GM23338 (cell line): Measurements from ENCODE around the gene FNIP2. TPM values are rescaled to one million over a fixed set of nuclear protein-coding genes. Genes with fewer than 3 reads are reported as not detected.

Experiments
- ATAC-seq: fragments of 200-7000 bp; cut with Tn5 transposase; 3 replicates; pipeline ENCODE4 v1.9.1; 2020
- DNase-seq: peaks from one replicate; pipeline ENCODE4 v3.0.0-alpha.2; 2015; ENCODE audit warnings: low spot score
- H2AFZ ChIP-seq: fragments of 200-600 bp; sonication (generic); 2 replicates; pipeline ENCODE4 v1.8.0; 2016; ENCODE audit warnings: antibody characterized with exemption, mild to moderate bottlenecking, moderate library complexity
- H3F3A ChIP-seq: fragments of 200-600 bp; sonication (generic); replicated peaks from 2 replicates; pipeline ENCODE4 v1.8.0; 2017; ENCODE audit warnings: antibody characterized with exemption, mixed run types, low read depth
- H3K27ac ChIP-seq: fragments of 200-600 bp; sonication (generic); 2 replicates; pipeline ENCODE4 v1.6.1; 2016; ENCODE audit warnings: low read depth
- H3K27me3 ChIP-seq: fragments of 200-600 bp; sonication (generic); 2 replicates; pipeline ENCODE4 v1.8.0; 2016; ENCODE audit warnings: mild to moderate bottlenecking, mixed run types, moderate library complexity; ENCODE audit not compliant: insufficient read depth
- H3K36me3 ChIP-seq: fragments of 200-600 bp; sonication (generic); 2 replicates; pipeline ENCODE4 v1.8.0; 2016; ENCODE audit warnings: mild to moderate bottlenecking; ENCODE audit not compliant: insufficient read depth
- H3K4me1 ChIP-seq: fragments of 200-600 bp; sonication (generic); 2 replicates; pipeline ENCODE4 v1.8.0; 2016; ENCODE audit warnings: mild to moderate bottlenecking, moderate library complexity; ENCODE audit not compliant: insufficient read depth
- H3K4me2 ChIP-seq: fragments of 200-600 bp; sonication (generic); 2 replicates; pipeline ENCODE4 v1.7.1; 2017; ENCODE audit warnings: mixed run types
- H3K4me3 ChIP-seq: fragments of 200-600 bp; sonication (generic); 2 replicates; pipeline ENCODE4 v1.6.1; 2016; ENCODE audit warnings: mixed run types
- H3K79me2 ChIP-seq: fragments of 200-600 bp; sonication (generic); replicated peaks from 2 replicates; pipeline ENCODE4 v1.8.0; 2017; ENCODE audit warnings: mild to moderate bottlenecking; ENCODE audit not compliant: insufficient read depth
- H3K9me2 ChIP-seq: fragments of 200-600 bp; sonication (generic); 2 replicates; pipeline ENCODE4 v1.8.0; 2017; ENCODE audit not compliant: insufficient read depth
- H4K20me1 ChIP-seq: fragments of 200-600 bp; sonication (generic); replicated peaks from 2 replicates; pipeline ENCODE4 v1.8.0; 2017; ENCODE audit warnings: mild to moderate bottlenecking; ENCODE audit not compliant: insufficient read depth
- H3K27ac Mint-ChIP-seq: 2 replicates; pipeline ENCODE4 v1.8.0; 2020; ENCODE audit warnings: inconsistent platforms, mild to moderate bottlenecking, moderate library complexity, mixed read lengths
- H3K27me3 Mint-ChIP-seq: 3 replicates; pipeline ENCODE4 v1.8.0; 2022; ENCODE audit warnings: low read depth, mild to moderate bottlenecking, moderate library complexity, mixed read lengths, inconsistent platforms; ENCODE audit not compliant: insufficient read depth, poor library complexity
- H3K36me3 Mint-ChIP-seq: 3 replicates; pipeline ENCODE4 v1.8.0; 2021; ENCODE audit warnings: low read depth, mild to moderate bottlenecking, inconsistent platforms, moderate library complexity, mixed read lengths
- H3K4me1 Mint-ChIP-seq: 3 replicates; pipeline ENCODE4 v1.8.0; 2020; ENCODE audit warnings: mild to moderate bottlenecking, inconsistent platforms, mixed read lengths
- H3K4me3 Mint-ChIP-seq: 3 replicates; pipeline ENCODE4 v1.8.0; 2021; ENCODE audit warnings: moderate library complexity, mild to moderate bottlenecking, inconsistent platforms, mixed read lengths
- H3K9me3 Mint-ChIP-seq: 3 replicates; pipeline ENCODE4 v1.8.0; 2020; ENCODE audit warnings: moderate library complexity, mild to moderate bottlenecking, inconsistent platforms, mixed read lengths
- CREB1 ChIP-seq: fragments of 250-450 bp; sonication (Bioruptor Pico); IDR thresholded peaks from 2 replicates; pipeline ENCODE4 v1.5.0; 2020; ENCODE audit warnings: low read depth, mild to moderate bottlenecking, moderate library complexity
- NANOG ChIP-seq: IDR thresholded peaks from 2 replicates; pipeline ENCODE4 v1.6.1; 2016; ENCODE audit warnings: antibody characterized with exemption, borderline replicate concordance
- POLR2AphosphoS5 ChIP-seq: IDR thresholded peaks from 2 replicates; pipeline ENCODE4 v1.6.1; 2016; ENCODE audit warnings: antibody characterized with exemption, low read depth
- STAT1 ChIP-seq: IDR thresholded peaks from one replicate; pipeline ENCODE4 v1.6.1; 2016; ENCODE audit warnings: antibody characterized with exemption; ENCODE audit not compliant: unreplicated experiment
- ZNF331 ChIP-seq: fragments of 250-450 bp; sonication (Bioruptor Pico); IDR thresholded peaks from 2 replicates; pipeline ENCODE4 v1.5.0; 2020; ENCODE audit warnings: low read depth, mild to moderate bottlenecking, moderate library complexity
- polyA plus RNA-seq: library from polyadenylated mRNA; unstranded; fragments of >200 nt; fragmentation: Nextera tagmentation; extraction: Ambion mirVana; gene quantifications from 2 replicates; pipeline ENCODE4 v1.2.1, GENCODE V29; 2016
- total RNA-seq: library from RNA; depleted of rRNA; stranded (reverse); fragments of >200 nt; shearing (Covaris generic); gene quantifications from 2 replicates; pipeline ENCODE4 v1.2.3, GENCODE V29; 2014
- TF ChIP-seq, protein P1 (sequence below): IDR thresholded peaks from 2 replicates; pipeline ENCODE4 v1.6.1; 2016; ENCODE audit warnings: antibody characterized with exemption
- TF ChIP-seq, protein P2 (sequence below): fragments of 250-450 bp; sonication (Bioruptor Pico); IDR thresholded peaks from 2 replicates; pipeline ENCODE4 v1.5.0; 2020; ENCODE audit warnings: mild to moderate bottlenecking, moderate library complexity

Gene FNIP2
- total and polyA plus RNA-seq, 2 experiments from 2014 or later = 2.7 to 17.2 TPM

DNA sequence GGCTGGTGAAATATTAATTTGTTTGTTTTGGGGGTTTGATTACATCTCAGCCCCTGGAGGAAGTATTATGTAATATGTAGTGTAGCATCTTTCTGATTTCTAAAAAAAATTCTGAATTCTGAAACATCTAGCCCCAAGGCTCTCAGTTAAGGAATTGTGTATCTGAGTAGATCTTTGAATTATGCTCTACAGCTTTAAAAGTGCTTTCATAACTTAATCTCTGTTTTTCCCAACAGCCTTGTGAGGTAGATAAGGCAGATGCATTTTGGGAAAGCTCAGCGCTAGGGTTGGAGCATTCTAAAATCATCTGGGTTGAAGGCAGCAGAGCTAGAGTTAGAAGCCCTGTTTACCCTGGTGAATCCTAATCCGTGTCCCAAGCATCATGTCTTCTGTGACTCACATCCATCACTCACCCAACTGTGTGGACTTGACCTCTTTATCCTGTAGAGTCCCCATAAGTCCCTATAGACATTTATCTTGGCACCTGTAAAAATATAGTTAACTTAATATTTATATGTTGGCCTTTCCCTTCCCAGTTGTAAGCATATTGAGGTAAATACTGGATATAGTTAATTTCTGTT, 49.8 kb downstream of the FNIP2 start (continued):
- TF ChIP-seq, protein P1, sequence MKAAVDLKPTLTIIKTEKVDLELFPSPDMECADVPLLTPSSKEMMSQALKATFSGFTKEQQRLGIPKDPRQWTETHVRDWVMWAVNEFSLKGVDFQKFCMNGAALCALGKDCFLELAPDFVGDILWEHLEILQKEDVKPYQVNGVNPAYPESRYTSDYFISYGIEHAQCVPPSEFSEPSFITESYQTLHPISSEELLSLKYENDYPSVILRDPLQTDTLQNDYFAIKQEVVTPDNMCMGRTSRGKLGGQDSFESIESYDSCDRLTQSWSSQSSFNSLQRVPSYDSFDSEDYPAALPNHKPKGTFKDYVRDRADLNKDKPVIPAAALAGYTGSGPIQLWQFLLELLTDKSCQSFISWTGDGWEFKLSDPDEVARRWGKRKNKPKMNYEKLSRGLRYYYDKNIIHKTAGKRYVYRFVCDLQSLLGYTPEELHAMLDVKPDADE = no peak
- TF ChIP-seq POLR2AphosphoS5 (no peak), STAT1 (no peak), CREB1 (CRISPR knock-in tag) (no peak), NANOG (no peak)
- TF ChIP-seq, protein P2, sequence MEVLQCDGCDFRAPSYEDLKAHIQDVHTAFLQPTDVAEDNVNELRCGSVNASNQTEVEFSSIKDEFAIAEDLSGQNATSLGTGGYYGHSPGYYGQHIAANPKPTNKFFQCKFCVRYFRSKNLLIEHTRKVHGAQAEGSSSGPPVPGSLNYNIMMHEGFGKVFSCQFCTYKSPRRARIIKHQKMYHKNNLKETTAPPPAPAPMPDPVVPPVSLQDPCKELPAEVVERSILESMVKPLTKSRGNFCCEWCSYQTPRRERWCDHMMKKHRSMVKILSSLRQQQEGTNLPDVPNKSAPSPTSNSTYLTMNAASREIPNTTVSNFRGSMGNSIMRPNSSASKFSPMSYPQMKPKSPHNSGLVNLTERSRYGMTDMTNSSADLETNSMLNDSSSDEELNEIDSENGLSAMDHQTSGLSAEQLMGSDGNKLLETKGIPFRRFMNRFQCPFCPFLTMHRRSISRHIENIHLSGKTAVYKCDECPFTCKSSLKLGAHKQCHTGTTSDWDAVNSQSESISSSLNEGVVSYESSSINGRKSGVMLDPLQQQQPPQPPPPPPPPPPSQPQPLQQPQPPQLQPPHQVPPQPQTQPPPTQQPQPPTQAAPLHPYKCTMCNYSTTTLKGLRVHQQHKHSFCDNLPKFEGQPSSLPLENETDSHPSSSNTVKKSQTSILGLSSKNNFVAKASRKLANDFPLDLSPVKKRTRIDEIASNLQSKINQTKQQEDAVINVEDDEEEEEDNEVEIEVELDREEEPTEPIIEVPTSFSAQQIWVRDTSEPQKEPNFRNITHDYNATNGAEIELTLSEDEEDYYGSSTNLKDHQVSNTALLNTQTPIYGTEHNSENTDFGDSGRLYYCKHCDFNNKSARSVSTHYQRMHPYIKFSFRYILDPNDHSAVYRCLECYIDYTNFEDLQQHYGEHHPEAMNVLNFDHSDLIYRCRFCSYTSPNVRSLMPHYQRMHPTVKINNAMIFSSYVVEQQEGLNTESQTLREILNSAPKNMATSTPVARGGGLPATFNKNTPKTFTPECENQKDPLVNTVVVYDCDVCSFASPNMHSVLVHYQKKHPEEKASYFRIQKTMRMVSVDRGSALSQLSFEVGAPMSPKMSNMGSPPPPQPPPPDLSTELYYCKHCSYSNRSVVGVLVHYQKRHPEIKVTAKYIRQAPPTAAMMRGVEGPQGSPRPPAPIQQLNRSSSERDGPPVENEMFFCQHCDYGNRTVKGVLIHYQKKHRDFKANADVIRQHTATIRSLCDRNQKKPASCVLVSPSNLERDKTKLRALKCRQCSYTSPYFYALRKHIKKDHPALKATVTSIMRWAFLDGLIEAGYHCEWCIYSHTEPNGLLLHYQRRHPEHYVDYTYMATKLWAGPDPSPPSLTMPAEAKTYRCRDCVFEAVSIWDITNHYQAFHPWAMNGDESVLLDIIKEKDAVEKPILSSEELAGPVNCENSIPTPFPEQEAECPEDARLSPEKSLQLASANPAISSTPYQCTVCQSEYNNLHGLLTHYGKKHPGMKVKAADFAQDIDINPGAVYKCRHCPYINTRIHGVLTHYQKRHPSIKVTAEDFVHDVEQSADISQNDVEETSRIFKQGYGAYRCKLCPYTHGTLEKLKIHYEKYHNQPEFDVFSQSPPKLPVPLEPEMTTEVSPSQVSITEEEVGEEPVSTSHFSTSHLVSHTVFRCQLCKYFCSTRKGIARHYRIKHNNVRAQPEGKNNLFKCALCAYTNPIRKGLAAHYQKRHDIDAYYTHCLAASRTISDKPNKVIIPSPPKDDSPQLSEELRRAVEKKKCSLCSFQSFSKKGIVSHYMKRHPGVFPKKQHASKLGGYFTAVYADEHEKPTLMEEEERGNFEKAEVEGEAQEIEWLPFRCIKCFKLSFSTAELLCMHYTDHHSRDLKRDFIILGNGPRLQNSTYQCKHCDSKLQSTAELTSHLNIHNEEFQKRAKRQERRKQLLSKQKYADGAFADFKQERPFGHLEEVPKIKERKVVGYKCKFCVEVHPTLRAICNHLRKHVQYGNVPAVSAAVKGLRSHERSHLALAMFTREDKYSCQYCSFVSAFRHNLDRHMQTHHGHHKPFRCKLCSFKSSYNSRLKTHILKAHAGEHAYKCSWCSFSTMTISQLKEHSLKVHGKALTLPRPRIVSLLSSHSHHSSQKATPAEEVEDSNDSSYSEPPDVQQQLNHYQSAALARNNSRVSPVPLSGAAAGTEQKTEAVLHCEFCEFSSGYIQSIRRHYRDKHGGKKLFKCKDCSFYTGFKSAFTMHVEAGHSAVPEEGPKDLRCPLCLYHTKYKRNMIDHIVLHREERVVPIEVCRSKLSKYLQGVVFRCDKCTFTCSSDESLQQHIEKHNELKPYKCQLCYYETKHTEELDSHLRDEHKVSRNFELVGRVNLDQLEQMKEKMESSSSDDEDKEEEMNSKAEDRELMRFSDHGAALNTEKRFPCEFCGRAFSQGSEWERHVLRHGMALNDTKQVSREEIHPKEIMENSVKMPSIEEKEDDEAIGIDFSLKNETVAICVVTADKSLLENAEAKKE (CRISPR knock-in tag) = no peak

DNA sequence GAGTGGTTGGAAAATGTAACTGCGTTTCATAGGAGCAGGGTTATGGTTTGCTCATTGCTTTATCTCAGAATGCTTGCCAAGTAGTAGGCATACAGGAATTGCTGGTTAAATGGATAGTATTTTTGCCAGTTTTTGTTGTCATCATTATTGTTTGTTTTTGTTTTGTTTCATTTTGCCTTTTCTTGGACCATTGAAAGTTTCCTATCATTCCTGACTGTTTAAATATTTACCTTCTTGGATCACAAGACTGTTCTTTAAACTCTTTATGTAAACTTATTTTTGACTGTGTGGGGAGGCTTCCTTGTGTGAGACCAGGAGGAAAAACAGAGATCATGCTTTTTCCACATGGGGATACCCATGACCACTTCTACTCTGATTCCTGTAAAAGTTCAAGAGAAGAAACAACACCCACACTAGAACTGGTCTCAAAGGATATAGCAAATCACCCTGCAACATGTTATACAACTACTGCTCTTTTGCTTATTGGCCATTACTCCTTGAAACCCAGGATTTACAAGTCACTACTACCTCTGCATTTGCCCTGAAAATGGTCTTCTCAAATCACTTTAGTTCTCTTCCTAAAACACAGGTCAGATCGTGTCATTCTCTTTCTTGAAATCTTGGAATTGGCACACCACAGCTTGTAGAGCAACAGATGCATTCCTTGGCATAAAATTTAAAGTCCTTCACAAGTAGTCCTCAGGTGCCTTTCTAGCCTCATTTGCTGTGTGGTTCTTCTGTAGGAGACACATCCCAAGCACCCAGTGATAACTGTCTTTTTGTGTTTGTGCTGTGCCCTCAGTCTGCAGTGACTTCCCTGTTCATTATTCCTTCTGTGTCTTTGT, 51.3 kb downstream of the FNIP2 start:
- Histone ChIP-seq H3K79me2 (no peaks in the 10 kb centered on the region; the same call in 1 of the 2 replicates), H3K27me3 (no peaks in the 10 kb centered on the region), H2AFZ (no peak overlapping the region), H3K4me2 (no peak overlapping the region), H3K4me3 (no peak overlapping the region), H4K20me1 (no peaks in the 10 kb centered on the region), H3F3A (no peaks in the 10 kb centered on the region), H3K36me3 (no peaks in the 10 kb centered on the region), H3K9me2 (no peaks in the 10 kb centered on the region), H3K4me1 (0 out of 2 replicates have a peak, but pooled peaks cover 3% of the 10 kb centered on the region), H3K27ac (no peak overlapping the region)
- Mint-ChIP-seq H3K4me1 (peaks cover 17% of the 10 kb centered on the region), H3K27ac (no peak overlapping the region), H3K9me3 (no peaks in the 10 kb centered on the region), H3K27me3 (no peaks in the 10 kb centered on the region), H3K4me3 (no peak overlapping the region), H3K36me3 (no peaks in the 10 kb centered on the region)
- DNase-seq = no peak
- ATAC-seq = no peak
- TF ChIP-seq NANOG (no peak), ZNF331 (no peak)
